ENCODE results near the gene GYG2. TPM values are rescaled to one million over a fixed set of nuclear protein-coding genes. Genes with fewer than 3 reads are reported as not detected.

The GYG2 gene
- total RNA-seq, 6 experiments from 2014 or later: 0.35 to 0.79 (median 0.51) TPM; not detected in 2

DNA sequence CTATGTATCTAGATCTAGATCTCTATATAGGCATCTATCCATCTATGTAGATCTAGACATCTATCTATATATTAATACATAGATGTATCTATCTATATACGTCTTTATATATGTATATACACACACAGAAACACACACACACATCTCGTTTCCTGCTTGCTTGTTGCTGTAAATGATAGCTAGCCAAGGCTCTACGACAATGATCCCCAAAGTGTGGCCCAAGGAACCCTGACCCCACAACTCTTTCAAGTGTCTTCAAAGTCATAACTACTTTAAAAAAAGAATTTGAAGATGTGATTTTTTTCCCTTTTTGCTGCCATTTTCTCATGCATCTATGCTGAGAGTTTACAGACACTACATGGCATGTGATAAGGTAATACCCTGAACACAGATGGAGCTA is 28.8 kb downstream of the GYG2 start:
- TF ChIP-seq, protein P1, sequence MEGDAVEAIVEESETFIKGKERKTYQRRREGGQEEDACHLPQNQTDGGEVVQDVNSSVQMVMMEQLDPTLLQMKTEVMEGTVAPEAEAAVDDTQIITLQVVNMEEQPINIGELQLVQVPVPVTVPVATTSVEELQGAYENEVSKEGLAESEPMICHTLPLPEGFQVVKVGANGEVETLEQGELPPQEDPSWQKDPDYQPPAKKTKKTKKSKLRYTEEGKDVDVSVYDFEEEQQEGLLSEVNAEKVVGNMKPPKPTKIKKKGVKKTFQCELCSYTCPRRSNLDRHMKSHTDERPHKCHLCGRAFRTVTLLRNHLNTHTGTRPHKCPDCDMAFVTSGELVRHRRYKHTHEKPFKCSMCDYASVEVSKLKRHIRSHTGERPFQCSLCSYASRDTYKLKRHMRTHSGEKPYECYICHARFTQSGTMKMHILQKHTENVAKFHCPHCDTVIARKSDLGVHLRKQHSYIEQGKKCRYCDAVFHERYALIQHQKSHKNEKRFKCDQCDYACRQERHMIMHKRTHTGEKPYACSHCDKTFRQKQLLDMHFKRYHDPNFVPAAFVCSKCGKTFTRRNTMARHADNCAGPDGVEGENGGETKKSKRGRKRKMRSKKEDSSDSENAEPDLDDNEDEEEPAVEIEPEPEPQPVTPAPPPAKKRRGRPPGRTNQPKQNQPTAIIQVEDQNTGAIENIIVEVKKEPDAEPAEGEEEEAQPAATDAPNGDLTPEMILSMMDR (IDR thresholded peaks at IDR 0.05): no peak
- peaks cover 2% of the 10 kb centered on the region; the same call in 1 of the 2 replicates for H3K27me3 Mint-ChIP-seq (ENCODE audit: insufficient read depth)
- no peaks in the 10 kb centered on the region for H3K36me3 Mint-ChIP-seq (ENCODE audit: low read depth)
- no peaks in the 10 kb centered on the region for H3K9me3 Mint-ChIP-seq
- no peak overlapping the region for H3K4me3 Mint-ChIP-seq
- no peak for DNase-seq
- no peak overlapping the region for H3K27ac Mint-ChIP-seq
- H3K4me1 Mint-ChIP-seq (ENCODE audit: low read depth): no peaks in the 10 kb centered on the region

DNA sequence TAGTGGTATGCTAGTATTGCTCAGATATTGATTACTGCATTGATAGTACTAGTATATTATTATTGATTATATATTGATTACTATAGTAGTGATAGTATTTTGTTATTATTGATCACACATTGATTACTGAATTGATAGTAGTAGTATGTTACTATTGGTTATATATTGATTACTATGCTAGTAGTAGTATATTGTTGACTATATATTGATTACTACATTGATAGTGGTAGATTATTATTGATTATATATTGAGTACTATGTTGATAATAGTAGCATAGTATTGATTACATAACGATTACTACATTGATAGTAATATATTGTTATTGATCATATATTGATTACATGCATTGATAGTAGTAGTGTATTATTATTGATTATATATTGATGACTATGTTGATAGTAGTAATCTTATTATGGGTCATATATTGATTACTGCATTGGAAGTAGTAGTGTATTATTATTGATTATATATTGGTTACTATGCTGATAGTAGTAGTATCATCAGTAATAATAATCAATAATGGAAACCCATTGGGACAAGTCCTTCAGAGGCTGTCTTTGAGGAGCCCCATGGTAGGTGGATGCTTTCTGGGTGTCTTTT is 30.6 kb downstream of the GYG2 start:
- DNase-seq: no peak
- H3K27me3 Mint-ChIP-seq (ENCODE audit: insufficient read depth): peaks cover 2% of the 10 kb centered on the region; the same call in 1 of the 2 replicates
- peaks cover 10% of the 10 kb centered on the region; the same call in 1 of the 2 replicates for H3K4me1 Mint-ChIP-seq (ENCODE audit: low read depth)
- H3K27ac Mint-ChIP-seq: no peak overlapping the region
- no peaks in the 10 kb centered on the region for H3K9me3 Mint-ChIP-seq
- no peak overlapping the region for H3K4me3 Mint-ChIP-seq
- no peaks in the 10 kb centered on the region for H3K36me3 Mint-ChIP-seq (ENCODE audit: low read depth)
- TF ChIP-seq, protein P1 (IDR thresholded peaks at IDR 0.05): no peak

DNA sequence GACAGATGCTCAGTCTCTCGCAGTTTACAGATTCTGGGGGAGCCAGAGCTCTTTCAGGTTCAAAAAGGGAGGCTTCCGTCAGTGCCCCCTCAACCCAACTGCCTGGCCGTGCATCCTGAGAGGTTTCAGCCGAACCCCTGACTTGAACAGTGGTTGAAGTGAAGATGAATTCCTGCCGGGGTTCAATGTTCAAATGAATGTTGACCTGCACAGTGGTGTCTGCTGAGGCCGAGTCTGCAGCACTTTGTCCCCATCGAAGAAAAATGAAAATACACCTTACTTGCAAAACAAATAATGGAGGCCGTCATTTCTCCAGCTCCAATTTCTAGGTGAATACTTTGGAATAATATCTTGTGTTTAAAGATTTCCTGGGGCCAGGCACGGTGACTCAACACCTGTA is 33.7 kb downstream of the GYG2 start:
- no peak for DNase-seq
- Mint-ChIP-seq H3K36me3 (ENCODE audit: low read depth) (no peaks in the 10 kb centered on the region), H3K27me3 (ENCODE audit: insufficient read depth) (peaks cover 2% of the 10 kb centered on the region), H3K4me3 (no peak overlapping the region), H3K9me3 (no peaks in the 10 kb centered on the region), H3K27ac (no peak overlapping the region), H3K4me1 (ENCODE audit: low read depth) (peaks cover 10% of the 10 kb centered on the region; the same call in 1 of the 2 replicates)
- TF ChIP-seq, protein P1 (IDR thresholded peaks at IDR 0.05): no peak

DNA sequence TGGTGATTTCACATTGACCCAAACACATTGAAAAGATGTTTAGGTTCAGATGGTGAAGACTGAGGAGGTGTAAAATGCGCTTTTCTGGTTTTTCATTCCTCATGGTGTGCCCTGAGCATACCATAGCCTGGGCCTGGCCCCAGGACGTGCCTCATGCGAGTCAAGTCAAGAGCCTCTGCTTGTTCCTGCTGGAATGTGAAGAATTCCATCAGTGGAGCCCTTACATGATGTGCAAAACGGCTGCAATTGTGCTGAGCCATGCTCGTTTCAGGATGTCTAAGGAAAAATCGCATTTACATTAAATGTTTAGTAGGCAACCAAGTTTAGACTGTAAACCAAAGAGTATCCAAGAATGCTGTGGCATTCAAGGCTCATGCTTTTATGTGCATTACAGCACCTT is 34.9 kb downstream of the GYG2 start:
- H3K27ac Mint-ChIP-seq: no peak overlapping the region; the same call in 1 of the 2 replicates
- TF ChIP-seq, protein P1 (IDR thresholded peaks at IDR 0.05): no peak
- peak; percentile 17 for DNase-seq
- no peaks in the 10 kb centered on the region for H3K36me3 Mint-ChIP-seq (ENCODE audit: low read depth)
- 0 out of 2 replicates have a peak overlapping the region, but pooled peaks have one; percentile 11 for H3K4me3 Mint-ChIP-seq
- H3K4me1 Mint-ChIP-seq (ENCODE audit: low read depth): peaks cover 10% of the 10 kb centered on the region; the same call in 1 of the 2 replicates
- no peaks in the 10 kb centered on the region for H3K9me3 Mint-ChIP-seq
- peaks cover 4% of the 10 kb centered on the region for H3K27me3 Mint-ChIP-seq (ENCODE audit: insufficient read depth)

DNA sequence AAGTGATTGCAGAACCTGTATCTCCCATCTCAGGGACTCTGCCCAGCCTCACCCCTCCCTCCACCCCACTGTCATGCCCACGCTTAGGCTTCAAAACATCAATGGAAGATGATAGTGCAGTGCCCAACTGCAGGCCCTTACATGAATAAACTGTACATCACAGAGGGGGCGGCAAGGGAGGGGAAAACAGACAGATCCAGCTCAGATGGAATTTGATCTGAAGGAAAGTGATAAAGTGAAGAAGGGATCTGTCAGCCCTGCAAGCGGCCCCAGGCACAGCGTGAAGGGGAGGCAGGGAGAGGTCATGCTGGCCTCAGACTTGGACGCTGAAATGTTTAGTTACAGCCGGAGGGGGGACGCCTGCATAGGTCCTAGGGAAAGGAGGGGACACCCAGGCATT is 38.5 kb downstream of the GYG2 start:
- Mint-ChIP-seq H3K36me3 (ENCODE audit: low read depth) (no peaks in the 10 kb centered on the region), H3K9me3 (no peaks in the 10 kb centered on the region; the same call in 1 of the 2 replicates), H3K4me3 (no peak overlapping the region), H3K27me3 (ENCODE audit: insufficient read depth) (peaks cover 6% of the 10 kb centered on the region), H3K27ac (no peak overlapping the region), H3K4me1 (ENCODE audit: low read depth) (peaks cover 10% of the 10 kb centered on the region; the same call in 1 of the 2 replicates)
- TF ChIP-seq, protein P1 (IDR thresholded peaks at IDR 0.05): no peak
- DNase-seq: no peak

All from HFFc6 (cell line).